PC-3 (cell line): ENCODE measurements around the gene EEF1AKMT4. TPM values are rescaled to one million over a fixed set of nuclear protein-coding genes. Genes with fewer than 3 reads are reported as not detected.

Experiments
- ATAC-seq: fragments of 200-7000 bp; cut with Tn5 transposase; 2 replicates; pipeline ENCODE4 v1.9.1; 2020; ENCODE audit warnings: mild to moderate bottlenecking, moderate library complexity
- BruUV-seq: library from RNA; stranded (reverse); fragments of 400-500 nt; replicated peaks from 2 replicates; lab custom pipeline; 2021; lab: Mats Ljungman, UMichigan
- CTCF ChIA-PET: fragments of 300-600 bp; sonication (Branson Sonifier 250); formaldehyde crosslinking; loops from one replicate; lab custom pipeline; 2022; ENCODE audit warnings: antibody characterized with exemption; lab: Charles Lee
- POLR2A ChIA-PET: fragments of 300-600 bp; sonication (Branson Sonifier 250); formaldehyde crosslinking; loops from one replicate; lab custom pipeline; 2022; ENCODE audit warnings: antibody characterized with exemption; ENCODE audit not compliant: unreplicated experiment; lab: Charles Lee
- DNase-seq: peaks from one replicate; pipeline ENCODE4 v3.0.0-alpha.2; 2015
- H2AFZ ChIP-seq: fragments of 300-600 bp; sonication (generic); 2 replicates; pipeline ENCODE4 v1.6.0; 2016; ENCODE audit warnings: antibody characterized with exemption, low read length
- H3F3A ChIP-seq: fragments of 300-600 bp; sonication (generic); one replicate; pipeline ENCODE4 v1.6.0; 2017; ENCODE audit warnings: antibody characterized with exemption, low read length, control low read depth, mild to moderate bottlenecking; ENCODE audit not compliant: unreplicated experiment
- H3K27ac ChIP-seq: fragments of 300-600 bp; sonication (generic); 2 replicates; pipeline ENCODE4 v1.5.1; 2016; ENCODE audit warnings: mild to moderate bottlenecking, low read length
- H3K27me3 ChIP-seq: fragments of 300-600 bp; sonication (generic); 2 replicates; pipeline ENCODE4 v1.6.1; 2016; ENCODE audit warnings: low read length, mixed read lengths
- H3K36me3 ChIP-seq: fragments of 300-600 bp; sonication (generic); 2 replicates; pipeline ENCODE4 v1.6.1; 2016; ENCODE audit warnings: low read depth, mixed run types, low read length, mixed read lengths
- H3K4me1 ChIP-seq: fragments of 300-600 bp; sonication (generic); 2 replicates; pipeline ENCODE4 v1.5.1; 2016; ENCODE audit warnings: low read length; ENCODE audit not compliant: insufficient read depth
- H3K4me2 ChIP-seq: fragments of 300-600 bp; sonication (generic); 2 replicates; pipeline ENCODE4 v1.6.0; 2016; ENCODE audit warnings: low read length
- H3K4me3 ChIP-seq: fragments of 300-600 bp; sonication (generic); 2 replicates; pipeline ENCODE4 v1.5.1; 2016; ENCODE audit warnings: mild to moderate bottlenecking, low read length, mixed read lengths
- H3K79me2 ChIP-seq: fragments of 300-600 bp; sonication (generic); 2 replicates; pipeline ENCODE4 v1.6.1; 2017; ENCODE audit warnings: low read length, mixed read lengths
- H3K9ac ChIP-seq: fragments of 300-600 bp; sonication (generic); 2 replicates; pipeline ENCODE4 v1.6.0; 2016; ENCODE audit warnings: mild to moderate bottlenecking, low read length
- H3K9me2 ChIP-seq: fragments of 300-600 bp; sonication (generic); replicated peaks from 2 replicates; pipeline ENCODE4 v1.6.1; 2016; ENCODE audit warnings: mixed run types, low read length, mixed read lengths
- H3K9me3 ChIP-seq: fragments of 300-600 bp; sonication (generic); 2 replicates; pipeline ENCODE4 v1.6.1; 2016; ENCODE audit warnings: low read length, mixed read lengths
- H4K20me1 ChIP-seq: fragments of 300-600 bp; sonication (generic); 2 replicates; pipeline ENCODE4 v1.6.1; 2016; ENCODE audit warnings: low read length, mixed read lengths
- EZH2 ChIP-seq: fragments of 300-600 bp; sonication (generic); IDR thresholded peaks from one replicate; pipeline ENCODE4 v1.6.1; 2017; ENCODE audit warnings: antibody characterized with exemption, mild to moderate bottlenecking, low read length; ENCODE audit not compliant: unreplicated experiment
- EZH2phosphoT487 ChIP-seq: fragments of 300-600 bp; sonication (generic); IDR thresholded peaks from 2 replicates; pipeline ENCODE4 v1.6.1; 2018; ENCODE audit warnings: mild to moderate bottlenecking, antibody characterized with exemption, low read length, borderline replicate concordance
- intact Hi-C: fragments of 100-400 bp; cut with micrococcal nuclease; formaldehyde crosslinking; loops from 2 replicates; pipeline ENCODE4 v1.9.0; 2023
- total RNA-seq: library from RNA; depleted of rRNA; stranded (reverse); fragments of >200 nt; gene quantifications from 2 replicates; pipeline ENCODE4 v1.2.3, GENCODE V29; 2014
- TF ChIP-seq, protein P1 (sequence below): fragments of 300-600 bp; sonication (generic); conservative IDR thresholded peaks from 2 replicates; pipeline ENCODE4 v1.5.1; 2017; ENCODE audit warnings: antibody characterized with exemption, low read depth, mild to moderate bottlenecking, low read length

Gene EEF1AKMT4
- total RNA-seq, 1 experiment from 2014 or later, result 27.3 TPM

DNA sequence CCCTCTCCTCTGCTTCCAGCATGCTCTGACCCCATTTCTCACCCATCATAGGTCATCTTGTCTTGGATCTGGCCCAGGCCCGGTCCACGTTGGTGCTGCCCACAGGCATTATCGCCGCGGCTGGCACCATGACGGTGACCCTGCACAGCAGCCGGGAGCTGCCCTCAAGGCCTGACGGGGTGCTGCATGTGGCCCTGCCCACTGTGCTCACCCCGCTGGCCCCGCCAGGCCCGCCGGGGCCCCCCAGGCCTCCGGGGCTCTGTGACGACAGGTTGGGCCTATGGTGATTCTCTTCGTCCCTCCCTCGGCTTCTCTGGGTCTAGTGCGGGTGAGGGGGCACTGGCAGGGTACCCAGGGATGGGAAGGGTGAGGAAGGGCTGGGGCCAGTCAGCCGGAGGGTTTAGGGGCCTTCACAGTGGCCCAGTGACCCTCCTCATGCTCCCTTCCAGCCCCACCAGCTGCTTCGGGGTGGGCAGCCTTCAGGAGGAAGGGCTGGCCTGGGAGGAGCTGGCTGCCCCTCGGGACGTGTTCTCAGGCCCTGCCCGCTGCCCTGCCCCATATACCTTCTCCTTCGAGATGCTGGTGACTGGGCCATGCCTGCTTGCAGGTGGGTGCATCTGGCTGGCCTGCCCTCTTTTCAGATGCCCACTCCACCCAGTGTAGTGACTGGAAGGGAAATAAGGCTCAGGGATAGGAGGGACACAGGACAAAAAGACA, 16.2 kb upstream of the EEF1AKMT4 start:
- no peaks in the 10 kb centered on the region for H4K20me1 ChIP-seq
- no peak overlapping the region for H3K9ac ChIP-seq
- POLR2A ChIA-PET, result no interaction called here
- no peaks in the 10 kb centered on the region for H3K9me3 ChIP-seq
- peaks cover 19% of the 10 kb centered on the region for H3K4me1 ChIP-seq
- H3K9me2 ChIP-seq, result no peaks in the 10 kb centered on the region
- TF ChIP-seq, protein P1, sequence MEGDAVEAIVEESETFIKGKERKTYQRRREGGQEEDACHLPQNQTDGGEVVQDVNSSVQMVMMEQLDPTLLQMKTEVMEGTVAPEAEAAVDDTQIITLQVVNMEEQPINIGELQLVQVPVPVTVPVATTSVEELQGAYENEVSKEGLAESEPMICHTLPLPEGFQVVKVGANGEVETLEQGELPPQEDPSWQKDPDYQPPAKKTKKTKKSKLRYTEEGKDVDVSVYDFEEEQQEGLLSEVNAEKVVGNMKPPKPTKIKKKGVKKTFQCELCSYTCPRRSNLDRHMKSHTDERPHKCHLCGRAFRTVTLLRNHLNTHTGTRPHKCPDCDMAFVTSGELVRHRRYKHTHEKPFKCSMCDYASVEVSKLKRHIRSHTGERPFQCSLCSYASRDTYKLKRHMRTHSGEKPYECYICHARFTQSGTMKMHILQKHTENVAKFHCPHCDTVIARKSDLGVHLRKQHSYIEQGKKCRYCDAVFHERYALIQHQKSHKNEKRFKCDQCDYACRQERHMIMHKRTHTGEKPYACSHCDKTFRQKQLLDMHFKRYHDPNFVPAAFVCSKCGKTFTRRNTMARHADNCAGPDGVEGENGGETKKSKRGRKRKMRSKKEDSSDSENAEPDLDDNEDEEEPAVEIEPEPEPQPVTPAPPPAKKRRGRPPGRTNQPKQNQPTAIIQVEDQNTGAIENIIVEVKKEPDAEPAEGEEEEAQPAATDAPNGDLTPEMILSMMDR, result no peak
- TF ChIP-seq EZH2phosphoT487 (no peak), EZH2 (no peak)
- DNase-seq (no peak), ATAC-seq (no peak)
- H2AFZ ChIP-seq, result no peak overlapping the region
- H3K27me3 ChIP-seq, result peaks cover 10% of the 10 kb centered on the region
- no peaks in the 10 kb centered on the region for H3K79me2 ChIP-seq
- no peak overlapping the region for H3K27ac ChIP-seq
- CTCF ChIA-PET, result no interaction called here
- H3F3A ChIP-seq, result no peaks in the 10 kb centered on the region
- no peak overlapping the region for H3K4me2 ChIP-seq
- intact Hi-C loops, result loop anchor here (5.0 kb wide), 1 partner anchor 46 kb away; the partner anchor contains the start of gene ABCF3
- H3K4me3 ChIP-seq, result no peak overlapping the region
- no peaks in the 10 kb centered on the region for H3K36me3 ChIP-seq
- no TSS peak for BruUV-seq

DNA sequence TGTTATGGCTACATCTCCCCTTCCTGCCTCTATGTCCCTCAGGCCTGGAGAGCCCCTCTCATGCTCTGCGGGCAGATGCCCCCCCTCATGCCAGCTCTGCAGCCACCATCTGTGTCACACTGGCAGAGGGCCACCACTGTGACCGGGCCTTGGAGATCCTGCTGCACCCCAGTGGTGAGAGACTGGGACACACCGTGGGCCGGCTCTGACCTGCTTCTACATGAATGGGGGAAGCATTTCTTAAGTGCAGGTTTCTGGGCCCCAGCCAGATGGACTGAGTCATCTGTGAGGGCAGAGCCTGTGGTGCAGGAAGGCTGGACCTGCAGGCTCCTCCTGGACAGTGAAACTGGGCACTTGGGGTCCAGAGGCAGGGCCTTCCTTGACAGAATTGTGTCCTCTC, 15.2 kb upstream of the EEF1AKMT4 start:
- Histone ChIP-seq H3K4me3 (no peak overlapping the region), H3K9me3 (no peaks in the 10 kb centered on the region), H3K9me2 (no peaks in the 10 kb centered on the region), H3K79me2 (no peaks in the 10 kb centered on the region), H3K9ac (no peak overlapping the region), H3K36me3 (no peaks in the 10 kb centered on the region), H3K4me1 (peaks cover 19% of the 10 kb centered on the region), H3K27me3 (peaks cover 10% of the 10 kb centered on the region), H3K4me2 (peak overlapping the region; percentile 56), H3K27ac (no peak overlapping the region), H2AFZ (peak overlapping the region; percentile 31), H4K20me1 (no peaks in the 10 kb centered on the region), H3F3A (no peaks in the 10 kb centered on the region)
- ChIA-PET CTCF (no interaction called here), POLR2A (no interaction called here)
- no TSS peak for BruUV-seq
- TF ChIP-seq, protein P1, result peak; percentile 56
- no peak for TF ChIP-seq EZH2phosphoT487
- TF ChIP-seq EZH2, result no peak
- ATAC-seq (peak; percentile 85), DNase-seq (peak; percentile 95)
- intact Hi-C loops, result loop anchor here (5.0 kb wide), 1 partner anchor 47 kb away; the partner anchor contains the start of gene ABCF3
